Trophoblast cell (in vitro differentiated cells and primary cell): ENCODE data around the gene PMP22.

Source experiments
- DNase-seq, 2 donors: peaks; one replicate each; pipeline ENCODE4 v3.0.0-alpha.2; 2016
- H2AFZ ChIP-seq: 2 replicates; pipeline ENCODE4 v1.6.1; 2013; ENCODE audit warnings: low read length, moderate library complexity, mild to moderate bottlenecking; ENCODE audit not compliant: insufficient read depth, poor library complexity
- H2AK5ac ChIP-seq: 2 replicates; pipeline ENCODE4 v1.6.1; 2013; ENCODE audit warnings: mild to moderate bottlenecking, low read length
- H2BK120ac ChIP-seq: 2 replicates; pipeline ENCODE4 v1.6.1; 2013; ENCODE audit warnings: low read length, mild to moderate bottlenecking, moderate library complexity; ENCODE audit not compliant: insufficient read depth, poor library complexity
- H2BK12ac ChIP-seq: 2 replicates; pipeline ENCODE4 v1.6.1; 2013; ENCODE audit warnings: mild to moderate bottlenecking, low read length, moderate library complexity
- H2BK5ac ChIP-seq: 2 replicates; pipeline ENCODE4 v1.6.1; 2013; ENCODE audit warnings: low read length, low read depth, moderate library complexity, mild to moderate bottlenecking; ENCODE audit not compliant: poor library complexity
- H3K14ac ChIP-seq: 2 replicates; pipeline ENCODE4 v1.6.1; 2013; ENCODE audit warnings: mild to moderate bottlenecking, low read length
- H3K18ac ChIP-seq: 2 replicates; pipeline ENCODE4 v1.6.1; 2013; ENCODE audit warnings: mild to moderate bottlenecking, low read length
- H3K23ac ChIP-seq: 2 replicates; pipeline ENCODE4 v1.6.1; 2013; ENCODE audit warnings: low read length
- H3K27ac ChIP-seq: 2 replicates; pipeline ENCODE4 v1.5.1; 2013; ENCODE audit warnings: low read depth, mild to moderate bottlenecking, inconsistent platforms, low read length, moderate library complexity
- H3K27me3 ChIP-seq: 2 replicates; pipeline ENCODE4 v1.6.1; 2013; ENCODE audit warnings: inconsistent platforms, mild to moderate bottlenecking, low read length, moderate library complexity; ENCODE audit not compliant: insufficient read depth
- H3K36me3 ChIP-seq, 2 experiments: 1 replicate in 1 of 2; 2 replicates in 1 of 2; pipeline ENCODE4 v1.6.1; 2013; ENCODE audit warnings: low read length in 2 of 2, mild to moderate bottlenecking in 2 of 2, moderate library complexity in 1 of 2; ENCODE audit not compliant: insufficient read depth in 2 of 2, control insufficient read depth in 1 of 2
- H3K4ac ChIP-seq: 2 replicates; pipeline ENCODE4 v1.6.1; 2013; ENCODE audit warnings: low read depth, mild to moderate bottlenecking, low read length, moderate library complexity
- H3K4me1 ChIP-seq, 2 experiments: 1 replicate in 1 of 2; 2 replicates in 1 of 2; pipeline ENCODE4 v1.6.1; 2013; ENCODE audit warnings: low read length in 2 of 2, mild to moderate bottlenecking in 2 of 2, moderate library complexity in 1 of 2; ENCODE audit not compliant: insufficient read depth in 2 of 2, control insufficient read depth in 1 of 2
- H3K4me2 ChIP-seq: 2 replicates; pipeline ENCODE4 v1.6.1; 2013; ENCODE audit warnings: inconsistent platforms, mild to moderate bottlenecking, low read length, moderate library complexity
- H3K4me3 ChIP-seq: 2 replicates; pipeline ENCODE4 v1.5.1; 2013; ENCODE audit warnings: mild to moderate bottlenecking, low read depth, low read length, inconsistent platforms
- H3K79me1 ChIP-seq: one replicate; pipeline ENCODE4 v1.6.1; 2013; ENCODE audit warnings: low read length
- H3K79me2 ChIP-seq: 2 replicates; pipeline ENCODE4 v1.6.1; 2013; ENCODE audit warnings: low read length, mild to moderate bottlenecking; ENCODE audit not compliant: control insufficient read depth, insufficient read depth, poor library complexity
- H3K9ac ChIP-seq: 2 replicates; pipeline ENCODE4 v1.6.1; 2013; ENCODE audit warnings: mild to moderate bottlenecking, low read length
- H3K9me3 ChIP-seq: 2 replicates; pipeline ENCODE4 v1.6.1; 2013; ENCODE audit warnings: low read depth, mild to moderate bottlenecking, control low read depth, inconsistent platforms, low read length; ENCODE audit not compliant: insufficient read depth
- H4K12ac ChIP-seq: 2 replicates; pipeline ENCODE4 v1.6.1; 2013; ENCODE audit warnings: low read depth, mild to moderate bottlenecking, low read length, moderate library complexity
- H4K8ac ChIP-seq: 2 replicates; pipeline ENCODE4 v1.6.1; 2013; ENCODE audit warnings: low read depth, mild to moderate bottlenecking, low read length, moderate library complexity
- H4K91ac ChIP-seq: one replicate; pipeline ENCODE4 v1.6.1; 2013; ENCODE audit warnings: low read depth, mild to moderate bottlenecking, low read length, moderate library complexity
- WGBS: extraction: QIAGEN DNeasy Blood & Tissue Kit; methylation state at CpG from one replicate; pipeline ENCODE4 v1.1.7; 2013; ENCODE audit warnings: missing lambda C conversion rate; ENCODE audit not compliant: insufficient read length, insufficient coverage; ENCODE audit errors: extremely low coverage; 5-methylcytosine and 5-hydroxymethylcytosine counted together

The PMP22 gene

GRCh38 chr17:15290605-15291004, 25.5 kb upstream of the PMP22 start:
- Histone ChIP-seq H3K4me2 (no peak overlapping the region), H2BK5ac (no peak overlapping the region), H4K91ac (no peak overlapping the region), H3K9ac (no peak overlapping the region), H3K4ac (no peak overlapping the region), H3K79me2 (no peaks in the 10 kb centered on the region), H2AK5ac (no peak overlapping the region), H3K14ac (no peak overlapping the region), H2BK12ac (no peak overlapping the region), H3K27ac (no peak overlapping the region), H2BK120ac (no peak overlapping the region), H3K9me3 (peaks cover 2% of the 10 kb centered on the region), H3K4me3 (no peak overlapping the region), H3K4me1 (peaks cover 3 to 4% of the 10 kb centered on the region in 2 experiments), H3K27me3 (no peaks in the 10 kb centered on the region), H3K23ac (no peak overlapping the region), H3K36me3 (no peaks in the 10 kb centered on the region), H4K12ac (no peak overlapping the region), H3K79me1 (no peaks in the 10 kb centered on the region), H4K8ac (no peak overlapping the region), H2AFZ (no peak overlapping the region), H3K18ac (no peak overlapping the region)
- whole genome bisulfite sequencing, result no CpG with 5 or more reads among the region's 6 CpGs
- peak; percentile 86 to 97 for DNase-seq

GRCh38 chr17:15289285-15290183, 24.4 kb upstream of the PMP22 start:
- no peak overlapping the region for H3K18ac ChIP-seq
- H2AFZ ChIP-seq, result no peak overlapping the region
- H3K4me1 ChIP-seq, result peaks cover 3 to 4% of the 10 kb centered on the region in 2 experiments
- H3K14ac ChIP-seq, result no peak overlapping the region
- no peak overlapping the region for H3K4me3 ChIP-seq
- no peaks in the 10 kb centered on the region for H3K79me2 ChIP-seq
- H4K12ac ChIP-seq, result no peak overlapping the region
- H2BK5ac ChIP-seq, result no peak overlapping the region
- H3K9me3 ChIP-seq, result peaks cover 2% of the 10 kb centered on the region
- H2BK120ac ChIP-seq, result no peak overlapping the region
- WGBS, result no CpG with 5 or more reads among the region's 22 CpGs
- no peak overlapping the region for H3K4me2 ChIP-seq
- H3K9ac ChIP-seq, result no peak overlapping the region
- no peaks in the 10 kb centered on the region for H3K79me1 ChIP-seq
- H3K27ac ChIP-seq, result no peak overlapping the region
- no peak overlapping the region for H2BK12ac ChIP-seq
- DNase-seq, result peak; percentile 59 to 90
- H3K27me3 ChIP-seq, result no peaks in the 10 kb centered on the region
- no peak overlapping the region for H2AK5ac ChIP-seq
- no peaks in the 10 kb centered on the region for H3K36me3 ChIP-seq
- no peak overlapping the region for H4K91ac ChIP-seq
- H4K8ac ChIP-seq, result no peak overlapping the region
- H3K4ac ChIP-seq, result no peak overlapping the region
- no peak overlapping the region for H3K23ac ChIP-seq

DNA sequence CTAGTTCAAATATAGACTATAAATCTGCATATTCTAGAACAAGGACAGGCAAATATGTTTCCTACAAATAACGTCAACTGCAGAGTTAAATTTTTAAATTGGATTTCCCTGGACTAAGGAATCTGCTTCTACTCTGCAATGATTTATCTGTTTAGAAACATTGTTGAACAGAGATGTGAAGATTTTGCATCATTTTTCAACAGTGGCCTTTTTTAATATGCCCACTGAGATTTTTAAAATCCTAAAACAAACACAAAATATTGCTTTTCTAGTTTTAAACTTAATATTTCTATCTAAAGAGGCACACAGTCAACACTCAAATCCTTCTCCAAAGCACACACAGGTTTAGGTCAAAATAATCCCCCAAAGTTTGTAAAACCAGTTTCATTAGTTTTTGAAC, 23.7 kb upstream of the PMP22 start:
- H4K91ac ChIP-seq, result no peak overlapping the region
- H2BK5ac ChIP-seq, result no peak overlapping the region
- H2AFZ ChIP-seq, result no peak overlapping the region
- H4K12ac ChIP-seq, result no peak overlapping the region
- no peak overlapping the region for H3K4me2 ChIP-seq
- H3K23ac ChIP-seq, result no peak overlapping the region
- H3K18ac ChIP-seq, result no peak overlapping the region
- no CpG with 5 or more reads among the region's 1 CpG for WGBS
- no peak overlapping the region for H4K8ac ChIP-seq
- H3K9ac ChIP-seq, result no peak overlapping the region
- H2AK5ac ChIP-seq, result no peak overlapping the region
- no peaks in the 10 kb centered on the region for H3K36me3 ChIP-seq
- no peak overlapping the region for H3K4me3 ChIP-seq
- H2BK12ac ChIP-seq, result no peak overlapping the region
- no peak overlapping the region for H3K27ac ChIP-seq
- DNase-seq, result no peak
- no peaks in the 10 kb centered on the region for H3K79me2 ChIP-seq
- no peak overlapping the region for H2BK120ac ChIP-seq
- H3K4ac ChIP-seq, result no peak overlapping the region
- H3K14ac ChIP-seq, result no peak overlapping the region
- H3K27me3 ChIP-seq, result no peaks in the 10 kb centered on the region
- H3K79me1 ChIP-seq, result no peaks in the 10 kb centered on the region
- peaks cover 3 to 4% of the 10 kb centered on the region in 2 experiments for H3K4me1 ChIP-seq
- H3K9me3 ChIP-seq, result peaks cover 2% of the 10 kb centered on the region

DNA sequence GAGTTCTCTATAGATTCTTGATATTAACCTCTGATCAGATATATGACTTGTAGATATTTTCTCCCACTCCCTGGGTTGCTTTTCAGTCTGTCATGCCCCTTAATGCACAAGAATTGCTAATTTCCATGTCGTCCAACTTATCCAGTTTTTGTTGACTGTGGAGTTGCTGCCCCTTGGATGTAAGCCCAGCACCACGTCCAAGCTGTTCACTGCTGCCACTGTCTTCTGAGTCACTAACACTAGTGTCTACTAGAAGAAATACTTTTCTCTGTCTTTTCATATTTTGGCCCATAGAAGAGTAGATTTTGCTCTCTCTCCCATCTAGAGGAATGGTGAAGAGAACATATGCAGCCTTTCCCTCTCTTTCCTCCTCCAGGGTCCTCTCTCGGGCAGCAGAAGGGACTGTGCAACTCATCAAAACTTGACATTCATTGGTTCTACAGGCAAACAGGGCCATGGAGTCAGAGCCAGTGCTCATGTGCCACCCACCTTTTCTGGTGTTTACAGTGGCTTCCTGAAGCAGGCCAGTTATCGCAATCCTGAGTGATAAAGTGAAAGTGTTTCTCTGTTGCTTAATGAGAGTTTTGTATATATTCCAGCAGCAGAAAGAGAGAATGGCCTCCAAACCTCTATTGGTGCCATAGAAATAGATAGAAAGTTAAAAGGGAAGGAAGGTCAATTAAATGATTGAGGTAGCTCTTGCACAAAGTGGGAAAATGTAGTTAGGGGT, 22.6 kb upstream of the PMP22 start:
- Histone ChIP-seq H2AK5ac (no peak overlapping the region), H3K79me1 (no peaks in the 10 kb centered on the region), H3K9ac (no peak overlapping the region), H2BK120ac (no peak overlapping the region), H3K27ac (no peak overlapping the region), H3K4ac (no peak overlapping the region), H4K12ac (no peak overlapping the region), H3K9me3 (peaks cover 2% of the 10 kb centered on the region), H3K14ac (no peak overlapping the region), H3K36me3 (no peaks in the 10 kb centered on the region), H3K27me3 (no peaks in the 10 kb centered on the region), H3K18ac (no peak overlapping the region), H3K4me1 (peaks cover 3 to 4% of the 10 kb centered on the region in 2 experiments), H3K79me2 (no peaks in the 10 kb centered on the region), H2BK12ac (no peak overlapping the region), H4K91ac (no peak overlapping the region), H3K23ac (peak overlapping the region; percentile 33), H2BK5ac (no peak overlapping the region), H2AFZ (no peak overlapping the region), H3K4me2 (no peak overlapping the region), H4K8ac (no peak overlapping the region), H3K4me3 (no peak overlapping the region)
- WGBS, result no CpG with 5 or more reads among the region's 4 CpGs
- no peak for DNase-seq
